HepG2 (cell line): Measurements from ENCODE around the gene TMEM35A. TPM values are rescaled to one million over a fixed set of nuclear protein-coding genes. Genes with fewer than 3 reads are reported as not detected.

Source experiments
- CC2D1A ChIP-seq: sonication (generic); formaldehyde crosslinking; IDR thresholded peaks from 2 replicates; pipeline ENCODE4 v1.8.1; 2023; ENCODE audit warnings: mild to moderate bottlenecking, missing genetic modification reagents
- MXI1 ChIP-seq: IDR thresholded peaks from 3 replicates; pipeline ENCODE4 v1.6.1; 2012; ENCODE audit warnings: low read depth, low read length, inconsistent platforms, borderline replicate concordance
- PHF21A ChIP-seq: sonication (generic); formaldehyde crosslinking; IDR thresholded peaks from 2 replicates; pipeline ENCODE4 v1.5.0; 2020; ENCODE audit warnings: mild to moderate bottlenecking, missing genetic modification reagents
- RBFOX2 ChIP-seq: fragments of 200-400 bp; formaldehyde crosslinking; IDR thresholded peaks from 2 replicates; pipeline ENCODE4 v1.6.1; 2017; ENCODE audit warnings: low read depth, mild to moderate bottlenecking, low read length
- SIN3A ChIP-seq: IDR thresholded peaks from 2 replicates; pipeline ENCODE4 v1.6.1; 2011; ENCODE audit warnings: low read depth, mild to moderate bottlenecking, control low read depth, low read length, borderline replicate concordance
- SMYD3 ChIP-seq: sonication (generic); formaldehyde crosslinking; IDR thresholded peaks from 2 replicates; pipeline ENCODE4 v1.8.1; 2023; ENCODE audit warnings: mild to moderate bottlenecking, missing genetic modification reagents
- SP2 ChIP-seq: sonication (generic); formaldehyde crosslinking; IDR thresholded peaks from 2 replicates; pipeline ENCODE4 v1.5.1; 2020; ENCODE audit warnings: mild to moderate bottlenecking, missing genetic modification reagents
- STAT6 ChIP-seq: sonication (generic); formaldehyde crosslinking; IDR thresholded peaks from 2 replicates; pipeline ENCODE4 v1.4.0; 2020; ENCODE audit warnings: missing genetic modification reagents, mild to moderate bottlenecking, borderline replicate concordance
- ZMYM3 ChIP-seq: sonication (generic); formaldehyde crosslinking; IDR thresholded peaks from 2 replicates; pipeline ENCODE4 v1.5.1; 2020; ENCODE audit warnings: mild to moderate bottlenecking, missing genetic modification reagents
- ZNF317 ChIP-seq: sonication (generic); formaldehyde crosslinking; IDR thresholded peaks from 2 replicates; pipeline ENCODE4 v1.5.0; 2020; ENCODE audit warnings: mild to moderate bottlenecking, missing genetic modification reagents
- ZNF33A ChIP-seq: sonication (generic); formaldehyde crosslinking; IDR thresholded peaks from 2 replicates; pipeline ENCODE4 v1.5.1; 2020; ENCODE audit warnings: missing genetic modification reagents, mild to moderate bottlenecking, moderate library complexity, borderline replicate concordance
- ZNF574 ChIP-seq: sonication (generic); formaldehyde crosslinking; IDR thresholded peaks from 2 replicates; pipeline ENCODE4 v1.4.0; 2020; ENCODE audit warnings: missing genetic modification reagents
- ZNF598 ChIP-seq: sonication (generic); formaldehyde crosslinking; IDR thresholded peaks from 2 replicates; pipeline ENCODE4 v1.5.1; 2020; ENCODE audit warnings: mild to moderate bottlenecking, missing genetic modification reagents, borderline replicate concordance
- ZNF782 ChIP-seq: sonication (generic); formaldehyde crosslinking; IDR thresholded peaks from 2 replicates; pipeline ENCODE4 v1.4.0; 2020; ENCODE audit warnings: missing genetic modification reagents, mild to moderate bottlenecking, borderline replicate concordance
- ZSCAN20 ChIP-seq: sonication (generic); formaldehyde crosslinking; IDR thresholded peaks from 2 replicates; pipeline ENCODE4 v1.4.0; 2020; ENCODE audit warnings: missing genetic modification reagents, mild to moderate bottlenecking, borderline replicate concordance
- polyA plus RNA-seq, 8 experiments: library from polyadenylated mRNA; depleted of rRNA in 3 of 8; stranded (reverse) in 7 of 8; unstranded in 1 of 8; fragments of >200 nt; fragmentation: Illumina TruSeq in 4 of 8; extraction: Trizol in 4 of 8; gene quantifications; 2 replicates each; pipeline versions ENCODE4 v1.2.1 to v1.2.3, GENCODE V29; 2011 to 2016; ENCODE audit warnings: low read depth in 4 of 8, missing spikeins in 1 of 8, mixed read lengths in 1 of 8; ENCODE audit not compliant: insufficient read depth in 1 of 8
- total RNA-seq, 5 experiments: library from RNA; depleted of rRNA; stranded (reverse); fragments of >200 nt; fragmentation: Illumina TruSeq; extraction: Trizol; gene quantifications; 2 replicates each; pipeline ENCODE4 v1.2.3, GENCODE V29; 2016; ENCODE audit warnings: low read depth in 1 of 5
- TF ChIP-seq, protein P1 (sequence below): IDR thresholded peaks from 2 replicates; pipeline ENCODE4 v1.6.1; 2016; ENCODE audit warnings: missing compliant biosample characterization, missing genetic modification reagents, borderline replicate concordance
- TF ChIP-seq, protein P2 (sequence below): sonication (generic); formaldehyde crosslinking; IDR thresholded peaks from 2 replicates; pipeline ENCODE4 v1.5.0; 2020; ENCODE audit warnings: mild to moderate bottlenecking, missing genetic modification reagents, borderline replicate concordance

Gene TMEM35A
- total and polyA plus RNA-seq, 2 of the 13 experiments (the other 11 are each of a cell fraction or from before 2014, with no cell fraction given) = 0.03 TPM; not detected in 1

DNA sequence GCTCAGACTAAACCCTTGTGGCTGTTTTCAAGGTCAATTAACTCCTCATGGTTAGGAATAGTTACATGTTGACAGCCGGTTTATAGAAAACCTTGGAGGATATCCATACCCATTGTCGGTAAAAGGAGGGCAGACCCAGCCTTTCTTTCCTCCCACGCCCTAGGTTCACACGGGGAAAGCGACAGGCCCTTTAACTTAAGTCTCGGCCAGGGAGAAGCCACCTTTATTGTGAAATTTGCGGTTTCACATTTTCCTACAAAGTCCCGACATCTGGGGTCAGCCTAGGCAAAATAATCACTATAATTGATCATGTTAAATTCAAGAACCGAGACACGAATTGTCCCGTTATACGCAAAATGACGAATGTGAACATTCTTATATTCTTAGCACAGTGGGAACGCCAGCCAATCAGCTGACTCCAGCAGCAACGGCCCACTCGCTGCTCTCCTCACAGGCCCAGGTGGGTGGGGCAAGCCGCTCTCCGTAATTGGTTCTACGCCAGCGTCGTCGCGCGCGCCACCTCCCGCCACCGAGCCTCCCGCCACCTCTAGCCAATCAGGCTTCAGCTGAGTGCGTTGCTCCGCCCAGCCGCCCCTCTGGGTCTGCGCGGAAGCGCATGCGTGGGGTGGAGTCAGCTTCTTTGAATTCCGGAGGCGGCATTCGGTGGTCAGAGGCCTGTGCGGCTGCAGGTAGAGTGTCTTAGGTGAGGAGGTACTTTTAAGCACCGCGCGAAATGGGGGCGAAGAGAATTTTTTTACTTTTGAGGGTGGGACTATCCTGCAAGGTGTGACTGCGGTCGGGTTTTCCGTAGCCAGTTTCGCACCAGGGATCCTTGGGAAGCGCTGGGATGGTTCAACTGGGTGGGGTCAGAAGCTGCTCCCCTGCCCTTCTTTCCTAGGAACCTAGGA, 19.1 kb downstream of the TMEM35A start, which contains the start of gene CENPI (continued):
- peak; percentile 48; the same call in 1 of the 3 replicates for TF ChIP-seq MXI1
- TF ChIP-seq ZNF574 (CRISPR knock-in tag) = no peak
- TF ChIP-seq SMYD3 = peak; percentile 46; the same call in 1 of the 2 replicates
- TF ChIP-seq ZNF33A (CRISPR knock-in tag) = no peak
- TF ChIP-seq CC2D1A (CRISPR knock-in tag) = no peak
- TF ChIP-seq SP2 (CRISPR knock-in tag) = peak; percentile 77
- no peak for TF ChIP-seq ZSCAN20
- peak; percentile 69; the same call in 1 of the 2 replicates for TF ChIP-seq SIN3A
- no peak for TF ChIP-seq ZNF598 (CRISPR knock-in tag)
- TF ChIP-seq PHF21A = peak; percentile 42; the same call in 1 of the 2 replicates
- no peak for TF ChIP-seq ZMYM3 (CRISPR knock-in tag)
- no peak for TF ChIP-seq ZNF782 (CRISPR knock-in tag)
- 0 out of 2 replicates have a peak, but pooled peaks have one; percentile 30 for TF ChIP-seq RBFOX2
- TF ChIP-seq, protein P1, sequence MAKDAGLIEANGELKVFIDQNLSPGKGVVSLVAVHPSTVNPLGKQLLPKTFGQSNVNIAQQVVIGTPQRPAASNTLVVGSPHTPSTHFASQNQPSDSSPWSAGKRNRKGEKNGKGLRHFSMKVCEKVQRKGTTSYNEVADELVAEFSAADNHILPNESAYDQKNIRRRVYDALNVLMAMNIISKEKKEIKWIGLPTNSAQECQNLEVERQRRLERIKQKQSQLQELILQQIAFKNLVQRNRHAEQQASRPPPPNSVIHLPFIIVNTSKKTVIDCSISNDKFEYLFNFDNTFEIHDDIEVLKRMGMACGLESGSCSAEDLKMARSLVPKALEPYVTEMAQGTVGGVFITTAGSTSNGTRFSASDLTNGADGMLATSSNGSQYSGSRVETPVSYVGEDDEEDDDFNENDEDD = peak; percentile 97
- no peak for TF ChIP-seq ZNF317 (CRISPR knock-in tag)
- TF ChIP-seq, protein P2, sequence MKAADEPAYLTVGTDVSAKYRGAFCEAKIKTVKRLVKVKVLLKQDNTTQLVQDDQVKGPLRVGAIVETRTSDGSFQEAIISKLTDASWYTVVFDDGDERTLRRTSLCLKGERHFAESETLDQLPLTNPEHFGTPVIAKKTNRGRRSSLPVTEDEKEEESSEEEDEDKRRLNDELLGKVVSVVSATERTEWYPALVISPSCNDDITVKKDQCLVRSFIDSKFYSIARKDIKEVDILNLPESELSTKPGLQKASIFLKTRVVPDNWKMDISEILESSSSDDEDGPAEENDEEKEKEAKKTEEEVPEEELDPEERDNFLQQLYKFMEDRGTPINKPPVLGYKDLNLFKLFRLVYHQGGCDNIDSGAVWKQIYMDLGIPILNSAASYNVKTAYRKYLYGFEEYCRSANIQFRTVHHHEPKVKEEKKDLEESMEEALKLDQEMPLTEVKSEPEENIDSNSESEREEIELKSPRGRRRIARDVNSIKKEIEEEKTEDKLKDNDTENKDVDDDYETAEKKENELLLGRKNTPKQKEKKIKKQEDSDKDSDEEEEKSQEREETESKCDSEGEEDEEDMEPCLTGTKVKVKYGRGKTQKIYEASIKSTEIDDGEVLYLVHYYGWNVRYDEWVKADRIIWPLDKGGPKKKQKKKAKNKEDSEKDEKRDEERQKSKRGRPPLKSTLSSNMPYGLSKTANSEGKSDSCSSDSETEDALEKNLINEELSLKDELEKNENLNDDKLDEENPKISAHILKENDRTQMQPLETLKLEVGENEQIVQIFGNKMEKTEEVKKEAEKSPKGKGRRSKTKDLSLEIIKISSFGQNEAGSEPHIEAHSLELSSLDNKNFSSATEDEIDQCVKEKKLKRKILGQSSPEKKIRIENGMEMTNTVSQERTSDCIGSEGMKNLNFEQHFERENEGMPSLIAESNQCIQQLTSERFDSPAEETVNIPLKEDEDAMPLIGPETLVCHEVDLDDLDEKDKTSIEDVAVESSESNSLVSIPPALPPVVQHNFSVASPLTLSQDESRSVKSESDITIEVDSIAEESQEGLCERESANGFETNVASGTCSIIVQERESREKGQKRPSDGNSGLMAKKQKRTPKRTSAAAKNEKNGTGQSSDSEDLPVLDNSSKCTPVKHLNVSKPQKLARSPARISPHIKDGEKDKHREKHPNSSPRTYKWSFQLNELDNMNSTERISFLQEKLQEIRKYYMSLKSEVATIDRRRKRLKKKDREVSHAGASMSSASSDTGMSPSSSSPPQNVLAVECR (CRISPR knock-in tag) = peak; percentile 84; the same call in 1 of the 2 replicates
- no peak for TF ChIP-seq STAT6 (CRISPR knock-in tag)
